Measurements from ENCODE around the gene IL2RA.
A peak's percentile ranks its signal among the peaks of the same experiment; 100 is the strongest.
"Not testable (repeated sequence)": the region's sequence is repeated elsewhere in the genome, so short reads cannot be mapped to it uniquely, and the experiment has no call there.

The IL2RA gene

GRCh38 chr10:6045878-6046772 lies 16.0 kb downstream of the IL2RA start:
- no peak overlapping the region for H3K4me3 ChIP-seq (ENCODE audit: low read length)
- no peak for DNase-seq (ENCODE audit: low read depth, low spot score)

- DNase-seq (ENCODE audit: low read depth, low spot score) = peak; percentile 74
- H3K4me3 ChIP-seq (ENCODE audit: low read length) = no peak overlapping the region
Measured at GRCh38 chr10:6045314-6045848, 16.8 kb downstream of the IL2RA start.

- H3K4me3 ChIP-seq (ENCODE audit: low read length) = no peak overlapping the region
- no peak for DNase-seq (ENCODE audit: low read depth, low spot score)
Measured at GRCh38 chr10:6044751-6045313, 17.3 kb downstream of the IL2RA start.

GRCh38 chr10:6044060-6044459 lies 18.1 kb downstream of the IL2RA start:
- no peak overlapping the region for H3K4me3 ChIP-seq (ENCODE audit: low read length)
- DNase-seq (ENCODE audit: low read depth, low spot score) = no peak

GRCh38 chr10:6043377-6043776 lies 18.8 kb downstream of the IL2RA start:
- H3K4me3 ChIP-seq (ENCODE audit: low read length); DNase-seq (ENCODE audit: low read depth, low spot score): not testable (repeated sequence)

GRCh38 chr10:6040205-6040604 lies 22.0 kb downstream of the IL2RA start:
- DNase-seq (ENCODE audit: low read depth, low spot score) = no peak
- no peak overlapping the region for H3K4me3 ChIP-seq (ENCODE audit: low read length)

- no peak overlapping the region for H3K4me3 ChIP-seq (ENCODE audit: low read length)
- no peak for DNase-seq (ENCODE audit: low read depth, low spot score)
Measured at GRCh38 chr10:6039711-6040110, 22.5 kb downstream of the IL2RA start.

- no peak overlapping the region for H3K4me3 ChIP-seq (ENCODE audit: low read length)
- no peak for DNase-seq (ENCODE audit: low read depth, low spot score)
Measured at GRCh38 chr10:6038071-6038631, 24.0 kb downstream of the IL2RA start.

GRCh38 chr10:6037422-6037821 lies 24.7 kb downstream of the IL2RA start:
- DNase-seq (ENCODE audit: low read depth, low spot score) = no peak
- H3K4me3 ChIP-seq (ENCODE audit: low read length) = no peak overlapping the region

- H3K4me3 ChIP-seq (ENCODE audit: low read length) = no peak overlapping the region
- DNase-seq (ENCODE audit: low read depth, low spot score) = peak; percentile 75
Measured at GRCh38 chr10:6036861-6037321, 25.3 kb downstream of the IL2RA start.

GRCh38 chr10:6035931-6036575 lies 26.1 kb downstream of the IL2RA start:
- no peak overlapping the region for H3K4me3 ChIP-seq (ENCODE audit: low read length)
- DNase-seq (ENCODE audit: low read depth, low spot score) = no peak

GRCh38 chr10:6035101-6035834 lies 26.9 kb downstream of the IL2RA start:
- DNase-seq (ENCODE audit: low read depth, low spot score) = no peak
- no peak overlapping the region for H3K4me3 ChIP-seq (ENCODE audit: low read length)

- no peak overlapping the region for H3K4me3 ChIP-seq (ENCODE audit: low read length)
- DNase-seq (ENCODE audit: low read depth, low spot score) = no peak
Measured at GRCh38 chr10:6034371-6034770, 27.8 kb downstream of the IL2RA start.

- H3K4me3 ChIP-seq (ENCODE audit: low read length) = no peak overlapping the region
- DNase-seq (ENCODE audit: low read depth, low spot score) = no peak
Measured at GRCh38 chr10:6033954-6034353, 28.2 kb downstream of the IL2RA start.

GRCh38 chr10:6030940-6031339 lies 31.2 kb downstream of the IL2RA start:
- no peak for DNase-seq (ENCODE audit: low read depth, low spot score)
- no peak overlapping the region for H3K4me3 ChIP-seq (ENCODE audit: low read length)

GRCh38 chr10:6030217-6030616 lies 31.9 kb downstream of the IL2RA start:
- no peak for DNase-seq (ENCODE audit: low read depth, low spot score)
- no peak overlapping the region for H3K4me3 ChIP-seq (ENCODE audit: low read length)

GRCh38 chr10:6027929-6028328 lies 34.2 kb downstream of the IL2RA start:
- no peak for DNase-seq (ENCODE audit: low read depth, low spot score)
- no peak overlapping the region for H3K4me3 ChIP-seq (ENCODE audit: low read length)

- no peak for DNase-seq (ENCODE audit: low read depth, low spot score)
- H3K4me3 ChIP-seq (ENCODE audit: low read length) = no peak overlapping the region
Measured at GRCh38 chr10:6025683-6026255, 36.4 kb downstream of the IL2RA start.

- DNase-seq (ENCODE audit: low read depth, low spot score) = no peak
- no peak overlapping the region for H3K4me3 ChIP-seq (ENCODE audit: low read length)
Measured at GRCh38 chr10:6024334-6024682, 37.9 kb downstream of the IL2RA start.

Measured in Jurkat, Clone E6-1 (cell line).